Medulla oblongata (tissue), 1 donor: ENCODE results near the gene CCDC40.
"Not testable (repeated sequence)": the region's sequence is repeated elsewhere in the genome, so short reads cannot be mapped to it uniquely, and the experiment has no call there.

Source experiments
- DNase-seq: peaks from one replicate; pipeline ENCODE4 v3.0.0-alpha.2; 2015; ENCODE audit errors: extremely low spot score

The CCDC40 gene

GRCh38 chr17:80081596-80081995 is 45.2 kb downstream of the CCDC40 start:
- DNase-seq: no peak

DNA sequence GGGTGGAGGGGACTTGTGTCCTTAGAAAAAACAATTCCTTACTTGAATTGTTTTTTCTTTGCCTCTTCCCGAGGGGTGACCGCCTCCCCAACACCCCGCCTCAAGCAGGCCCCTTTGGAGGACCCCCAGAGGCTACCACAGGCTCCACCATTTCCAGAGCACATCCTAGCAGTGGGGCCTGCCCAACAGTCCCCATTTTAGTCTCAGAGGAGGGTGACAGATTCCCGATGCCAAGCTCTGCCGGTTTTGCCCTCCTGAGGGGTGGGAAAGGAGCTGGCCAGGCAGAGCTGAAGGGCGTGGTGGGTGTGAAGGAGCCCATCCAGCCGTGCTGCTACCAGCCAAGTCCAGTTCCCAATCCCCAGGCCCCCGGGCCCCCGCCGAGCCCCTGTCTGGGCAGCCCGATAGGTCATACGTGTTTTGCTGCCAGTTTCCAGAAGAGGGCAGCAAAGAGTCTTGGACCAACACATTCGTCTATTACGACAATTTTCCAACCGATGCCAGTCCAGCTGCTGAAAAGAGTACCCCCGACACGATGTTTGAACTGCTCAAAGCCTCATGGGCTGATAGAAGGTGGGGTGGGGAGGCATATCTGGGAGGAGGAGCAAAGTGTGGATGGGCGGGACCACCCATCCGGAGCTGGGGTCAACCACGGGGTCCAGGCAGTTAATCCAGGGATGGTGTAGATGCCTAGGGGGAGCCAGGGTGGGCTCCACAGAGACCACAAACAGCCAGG is 46.1 kb downstream of the CCDC40 start:
- DNase-seq: peak; percentile 83

DNA sequence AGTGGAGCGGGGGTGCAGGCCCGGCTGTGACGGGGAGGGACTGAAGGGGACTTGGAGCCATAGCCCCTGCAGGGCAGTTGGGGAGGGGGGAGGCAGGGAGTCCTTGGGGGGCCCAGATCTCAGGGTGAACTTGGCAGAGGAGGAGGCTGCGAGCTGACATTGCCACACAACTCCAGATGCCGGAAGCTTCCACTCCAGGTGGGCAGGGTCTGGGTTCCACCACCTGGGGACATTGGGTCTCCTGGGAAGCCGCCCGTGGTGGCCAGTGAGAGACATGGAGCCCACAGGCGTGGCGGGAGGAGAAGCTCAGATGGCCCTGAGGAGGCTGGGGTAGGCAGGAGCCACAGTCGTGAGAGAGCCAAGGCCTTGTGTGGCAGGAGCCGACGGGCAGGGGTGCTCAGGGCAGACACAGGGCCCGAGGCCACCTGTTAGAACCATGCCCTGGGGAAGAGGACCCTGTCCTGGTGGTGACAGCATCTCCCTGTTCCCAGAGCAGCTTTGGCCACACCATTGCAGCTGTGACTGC is 46.8 kb downstream of the CCDC40 start:
- no peak for DNase-seq

DNA sequence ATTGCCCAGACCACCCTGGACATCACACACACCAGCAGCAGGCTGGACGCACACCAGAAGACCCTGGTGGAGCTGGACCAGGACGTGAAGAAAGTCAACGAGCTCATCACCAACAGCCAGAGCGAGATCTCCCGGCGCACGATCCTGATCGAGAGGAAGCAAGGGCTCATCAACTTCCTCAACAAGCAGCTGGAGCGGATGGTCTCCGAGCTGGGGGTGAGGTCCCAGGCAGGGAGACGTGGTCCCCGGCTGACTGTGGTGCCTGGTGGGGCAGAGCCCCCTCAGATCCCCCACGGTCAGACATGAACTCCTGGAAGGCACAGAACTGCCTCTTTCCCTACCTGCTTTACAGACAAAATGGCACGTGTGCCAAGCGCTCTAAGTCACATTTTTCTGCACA is 48.3 kb downstream of the CCDC40 start:
- no peak for DNase-seq

DNA sequence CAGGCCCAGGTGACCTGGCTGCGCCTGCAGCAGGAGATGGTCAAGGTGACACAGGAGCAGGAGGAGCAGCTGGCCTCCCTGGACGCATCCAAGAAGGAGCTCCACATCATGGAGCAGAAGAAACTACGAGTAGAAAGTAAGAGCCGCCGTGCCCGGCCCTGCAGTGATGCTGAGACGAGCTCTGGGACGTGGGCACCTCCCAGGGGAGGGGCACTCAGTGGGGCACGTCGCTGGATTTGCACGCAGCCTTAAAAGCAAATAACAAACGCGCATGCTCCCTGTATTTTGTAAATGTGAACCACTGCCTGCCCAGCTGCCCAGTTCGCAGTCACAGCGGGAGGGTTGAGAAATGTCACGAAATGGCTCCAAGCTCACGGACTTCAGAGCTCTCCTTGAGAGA is 49.6 kb downstream of the CCDC40 start:
- no peak for DNase-seq

GRCh38 chr17:80086616-80087015 is 50.2 kb downstream of the CCDC40 start:
- no peak for DNase-seq

GRCh38 chr17:80087346-80088265 is 51.2 kb downstream of the CCDC40 start:
- no peak for DNase-seq

DNA sequence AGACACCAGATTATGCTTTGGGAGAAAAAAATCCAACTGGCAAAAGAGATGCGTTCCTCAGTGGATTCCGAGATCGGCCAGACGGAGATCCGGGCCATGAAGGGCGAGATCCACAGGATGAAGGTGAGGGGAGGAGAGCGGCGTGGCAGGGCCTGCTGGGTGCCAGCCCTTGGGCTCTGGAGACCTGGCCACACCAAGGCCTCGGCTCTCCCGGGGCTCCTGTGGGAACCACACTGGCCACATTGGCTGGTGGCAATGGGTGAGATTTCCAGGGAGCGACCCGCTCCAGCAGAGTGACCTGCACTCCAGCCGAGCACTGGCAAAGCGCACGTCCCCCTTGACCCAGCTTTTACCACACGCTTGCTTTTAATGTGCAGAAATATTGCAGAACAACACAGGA is 53.3 kb downstream of the CCDC40 start:
- no peak for DNase-seq

GRCh38 chr17:80090164-80090563 is 53.7 kb downstream of the CCDC40 start:
- DNase-seq: not testable (repeated sequence)

DNA sequence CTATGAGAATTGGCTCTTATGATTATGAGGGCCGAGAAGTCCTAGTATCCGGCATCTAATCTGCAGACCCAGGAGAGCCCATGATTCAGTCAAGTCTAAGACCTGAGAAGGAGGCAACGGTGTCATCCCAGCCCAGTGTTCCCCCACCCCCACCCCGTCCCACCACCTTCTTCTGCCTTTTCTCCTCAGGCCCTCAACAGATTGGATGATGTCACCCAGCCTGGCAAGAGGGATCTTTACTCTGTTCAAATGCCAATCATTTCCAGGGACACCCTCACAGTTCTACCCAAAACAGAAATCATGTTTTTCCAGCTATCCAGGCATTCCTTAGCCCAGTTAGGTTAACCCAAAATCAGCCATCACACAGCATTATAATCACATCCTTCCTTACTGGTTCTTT is 54.9 kb downstream of the CCDC40 start:
- DNase-seq: no peak

DNA sequence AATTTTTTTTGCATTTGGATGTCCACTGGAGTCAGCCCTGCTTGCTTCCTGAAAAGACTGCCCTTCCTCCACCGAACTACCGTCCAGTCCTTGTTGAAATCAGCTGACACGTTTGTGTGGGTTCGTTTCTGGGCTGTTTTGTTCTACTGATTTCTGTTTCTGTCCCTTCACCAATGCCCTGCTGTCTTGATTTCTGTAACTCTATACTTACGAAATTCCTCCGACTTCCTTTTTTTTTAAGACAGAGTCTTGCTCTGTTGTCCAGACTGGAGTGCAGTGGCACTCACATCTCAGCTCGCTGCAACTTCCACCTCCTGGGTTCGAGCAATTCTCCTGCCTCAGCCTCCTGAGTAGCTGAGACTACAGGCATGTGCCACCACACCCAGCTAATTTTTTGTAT is 56.5 kb downstream of the CCDC40 start:
- DNase-seq: peak; percentile 80

- no peak for DNase-seq
Observed at GRCh38 chr17:80095038-80095843, 58.8 kb downstream of the CCDC40 start.

DNA sequence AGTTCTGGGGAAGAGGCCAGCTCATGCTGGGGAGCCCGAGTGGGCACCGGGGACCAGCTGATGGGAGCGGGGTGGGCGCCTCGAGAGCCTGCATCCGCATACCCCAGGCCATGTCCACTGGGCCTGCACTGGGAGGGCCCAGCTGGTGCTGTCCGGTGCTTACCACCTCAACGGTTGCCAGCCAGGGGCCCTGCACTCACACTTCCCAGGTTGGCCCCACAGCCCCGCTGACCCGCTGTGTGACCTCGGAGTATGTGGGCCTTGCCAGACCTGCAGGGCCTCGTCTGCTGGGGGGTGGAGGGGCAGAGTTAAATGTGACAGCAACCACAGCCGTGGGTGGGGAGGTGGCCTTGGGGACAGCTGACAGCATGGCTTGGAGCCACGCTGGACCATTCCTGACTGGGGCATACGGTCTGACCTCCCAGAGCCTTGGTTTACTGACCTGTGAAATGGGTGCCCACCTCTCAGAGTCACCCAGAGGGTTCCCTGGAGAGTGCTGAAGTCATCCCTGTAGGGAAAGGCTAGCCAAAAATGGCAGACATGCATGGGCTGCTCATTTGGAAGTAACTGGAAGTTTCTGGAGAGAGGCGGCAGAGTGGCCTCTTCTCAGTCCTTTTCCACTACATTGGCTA is 59.5 kb downstream of the CCDC40 start:
- DNase-seq: no peak

DNA sequence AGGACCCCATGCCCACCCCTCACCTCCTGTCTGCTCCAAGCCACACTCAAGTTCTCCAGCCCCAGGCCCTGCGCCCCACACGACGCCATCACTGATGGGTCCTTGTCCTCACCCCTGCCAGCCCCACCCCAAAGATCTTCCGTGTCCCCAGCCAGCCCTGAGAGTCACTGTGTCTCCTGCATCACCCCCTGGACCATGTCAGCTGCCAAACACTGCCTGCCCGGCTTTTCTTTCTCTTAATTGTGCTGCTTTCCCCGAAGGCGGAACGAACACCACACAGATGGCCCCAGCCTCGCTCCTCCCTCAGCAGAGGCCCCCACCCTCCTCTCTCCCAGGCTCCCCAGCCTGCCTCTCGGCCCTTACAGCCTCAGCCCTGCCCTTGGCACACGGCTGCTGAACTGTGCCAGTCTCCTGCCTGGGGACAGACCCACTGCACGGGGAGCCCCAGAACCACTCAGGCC is 60.1 kb downstream of the CCDC40 start:
- DNase-seq: no peak

GRCh38 chr17:80097127-80097621 is 60.7 kb downstream of the CCDC40 start:
- no peak for DNase-seq

DNA sequence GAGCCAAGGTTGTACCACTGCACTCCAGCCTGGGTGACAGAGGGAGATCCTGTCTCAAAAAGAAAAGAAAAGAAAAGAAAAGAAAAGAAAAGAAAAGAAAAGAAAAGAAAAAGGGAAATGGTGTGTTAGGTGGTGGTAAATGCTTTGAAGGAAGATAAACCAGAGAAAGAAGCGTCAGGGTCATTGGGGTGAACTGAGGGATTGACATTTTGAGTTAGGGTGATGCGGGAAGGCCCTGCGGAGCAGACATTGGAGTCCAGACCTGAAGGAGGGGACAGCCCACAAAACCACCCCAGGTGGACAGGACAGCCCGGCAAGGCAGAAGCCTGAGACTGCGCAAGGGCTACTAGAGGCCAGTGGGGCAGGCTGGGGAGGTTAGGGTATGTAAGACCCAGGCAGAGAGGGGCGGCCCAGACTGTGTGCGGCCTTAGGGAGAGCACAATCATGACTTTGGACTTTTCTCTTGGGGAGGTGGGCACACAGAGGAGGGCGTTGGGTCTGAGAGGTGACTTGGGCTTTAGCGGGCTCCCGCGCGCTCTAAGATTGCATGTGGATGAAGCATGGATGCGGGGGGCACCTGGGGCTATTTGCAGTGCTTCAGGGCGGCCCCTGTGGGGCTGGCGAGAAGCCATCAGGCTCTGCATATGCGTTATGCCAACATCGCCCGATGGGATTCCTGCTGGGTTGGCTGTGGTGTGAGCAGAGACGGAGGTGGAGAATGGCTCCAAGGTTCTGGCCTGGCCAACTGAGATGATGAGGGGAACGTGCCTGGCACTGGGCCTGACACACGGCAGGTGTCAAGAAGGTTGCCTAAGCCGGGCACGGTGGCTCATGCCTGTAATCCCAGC is 61.6 kb downstream of the CCDC40 start:
- no peak for DNase-seq

- DNase-seq: no peak
Observed at GRCh38 chr17:80099291-80100034, 63.0 kb downstream of the CCDC40 start.

DNA sequence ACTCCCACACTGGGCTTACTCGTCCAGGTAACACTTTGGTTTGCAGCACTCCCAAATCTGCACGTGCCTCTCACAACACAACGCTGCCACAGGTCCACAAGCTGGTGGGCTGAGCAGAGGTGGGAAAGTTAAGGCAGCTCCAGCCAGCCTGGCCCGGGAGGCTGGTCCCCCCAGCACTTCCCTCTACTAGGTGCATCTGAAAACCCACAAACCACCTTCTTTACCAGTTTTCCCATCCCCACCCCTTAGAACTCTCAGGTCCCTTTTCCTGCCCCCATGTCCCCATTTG is 63.5 kb downstream of the CCDC40 start:
- DNase-seq: no peak
